ENCODE results near the gene CDH4.

CDH4 gene

DNA sequence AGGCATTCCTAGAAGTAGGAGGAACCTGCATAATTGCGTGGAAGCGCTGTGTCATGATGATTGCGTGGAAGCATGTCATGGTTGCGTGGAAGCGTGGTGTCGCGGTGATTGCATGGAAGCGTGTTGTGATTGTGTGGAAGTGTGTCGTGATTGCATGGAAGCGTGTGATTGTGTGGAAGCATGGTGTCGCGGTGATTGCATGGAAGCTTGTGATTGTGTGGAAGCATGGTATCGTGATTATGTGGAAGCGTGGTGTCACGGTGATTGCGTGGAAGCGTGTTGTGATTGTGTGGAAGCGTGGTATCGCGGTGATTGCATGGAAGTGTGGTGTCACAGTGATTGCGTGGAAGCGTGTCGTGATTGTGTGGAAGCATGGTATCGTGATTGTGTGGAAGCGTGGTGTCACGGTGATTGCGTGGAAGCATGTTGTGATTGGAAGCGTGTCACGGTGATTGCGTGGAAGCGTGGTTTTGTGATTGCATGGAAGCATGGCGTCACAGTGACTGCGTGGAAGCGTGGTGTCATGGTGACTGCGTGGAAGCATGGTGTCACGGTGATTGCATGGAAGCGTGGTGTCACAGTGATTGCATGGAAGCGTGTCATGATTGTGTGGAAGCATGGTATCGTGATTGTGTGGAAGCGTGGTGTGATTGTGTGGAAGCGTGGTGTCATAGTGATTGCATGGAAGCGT, 667.8 kb downstream of the CDH4 start:
- TF ChIP-seq, protein P1, sequence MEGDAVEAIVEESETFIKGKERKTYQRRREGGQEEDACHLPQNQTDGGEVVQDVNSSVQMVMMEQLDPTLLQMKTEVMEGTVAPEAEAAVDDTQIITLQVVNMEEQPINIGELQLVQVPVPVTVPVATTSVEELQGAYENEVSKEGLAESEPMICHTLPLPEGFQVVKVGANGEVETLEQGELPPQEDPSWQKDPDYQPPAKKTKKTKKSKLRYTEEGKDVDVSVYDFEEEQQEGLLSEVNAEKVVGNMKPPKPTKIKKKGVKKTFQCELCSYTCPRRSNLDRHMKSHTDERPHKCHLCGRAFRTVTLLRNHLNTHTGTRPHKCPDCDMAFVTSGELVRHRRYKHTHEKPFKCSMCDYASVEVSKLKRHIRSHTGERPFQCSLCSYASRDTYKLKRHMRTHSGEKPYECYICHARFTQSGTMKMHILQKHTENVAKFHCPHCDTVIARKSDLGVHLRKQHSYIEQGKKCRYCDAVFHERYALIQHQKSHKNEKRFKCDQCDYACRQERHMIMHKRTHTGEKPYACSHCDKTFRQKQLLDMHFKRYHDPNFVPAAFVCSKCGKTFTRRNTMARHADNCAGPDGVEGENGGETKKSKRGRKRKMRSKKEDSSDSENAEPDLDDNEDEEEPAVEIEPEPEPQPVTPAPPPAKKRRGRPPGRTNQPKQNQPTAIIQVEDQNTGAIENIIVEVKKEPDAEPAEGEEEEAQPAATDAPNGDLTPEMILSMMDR (conservative IDR thresholded peaks at IDR 0.05; ENCODE audit: low read depth), result no peak
- DNase-seq (ENCODE audit: low spot score), result no peak
- H3K27ac ChIP-seq, result no peak overlapping the region
- POLR2A ChIA-PET (ENCODE audit: low non-redundant PET), result no interaction called here
- CTCF ChIA-PET, result interaction anchor here (1.0 kb wide), 1 partner anchor 23 kb away, joined by 3 read pairs; no protein-coding TSS in a partner anchor

DNA sequence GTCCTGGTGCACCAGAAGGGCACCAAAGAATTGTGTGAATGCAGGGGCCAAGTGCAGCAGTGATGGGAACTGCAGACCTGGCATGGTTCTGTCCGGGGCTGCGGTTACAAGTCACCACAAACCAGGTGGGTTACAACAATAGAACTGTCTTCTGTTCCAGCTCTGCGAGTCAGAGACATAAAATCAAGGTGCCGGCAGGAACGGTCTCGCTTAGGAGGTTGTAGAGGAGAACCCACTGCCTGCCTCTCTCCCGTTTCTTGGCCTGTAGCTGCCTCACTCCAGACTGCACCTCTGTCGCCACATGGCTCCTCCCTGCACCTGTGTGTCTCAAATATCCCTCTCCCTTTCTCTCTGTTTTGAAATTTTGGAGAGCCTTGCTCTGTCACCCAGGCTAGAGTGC, 670.4 kb downstream of the CDH4 start:
- ChIA-PET CTCF (interaction anchor here (0.5 kb wide), 1 partner anchor 1974 kb away, joined by 3 read pairs; no protein-coding TSS in a partner anchor), POLR2A (ENCODE audit: low non-redundant PET) (no interaction called here)
- no peak for DNase-seq (ENCODE audit: low spot score)
- no peak overlapping the region for H3K27ac ChIP-seq
- TF ChIP-seq, protein P1 (conservative IDR thresholded peaks at IDR 0.05; ENCODE audit: low read depth), result no peak

DNA sequence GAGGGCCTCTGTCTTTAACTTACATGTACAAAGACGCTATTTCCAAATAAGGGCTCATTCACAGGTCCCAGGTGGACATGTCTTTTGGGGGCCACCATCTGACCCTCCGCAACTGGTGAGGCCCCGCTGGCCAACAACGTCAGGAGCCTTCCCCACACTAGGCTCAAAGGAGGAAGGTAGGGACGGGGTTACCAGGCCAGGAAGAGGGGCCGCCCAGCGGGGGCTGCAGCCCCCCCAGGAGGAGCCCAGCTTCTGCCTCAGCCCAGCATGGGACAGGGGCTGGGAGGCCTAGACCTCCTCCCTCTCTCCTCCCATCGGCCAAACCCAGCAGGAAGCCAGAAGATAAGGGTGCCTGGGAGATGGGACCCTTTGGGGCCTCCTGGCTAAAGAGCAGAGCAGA, 670.9 kb downstream of the CDH4 start:
- POLR2A ChIA-PET (ENCODE audit: low non-redundant PET), result no interaction called here
- CTCF ChIA-PET, result no interaction called here
- TF ChIP-seq, protein P1 (conservative IDR thresholded peaks at IDR 0.05; ENCODE audit: low read depth), result no peak
- DNase-seq (ENCODE audit: low spot score), result no peak
- H3K27ac ChIP-seq, result no peak overlapping the region

GRCh38 chr20:61923371-61924166, 671.5 kb downstream of the CDH4 start:
- DNase-seq (ENCODE audit: low spot score), result no peak
- no peak overlapping the region for H3K27ac ChIP-seq
- CTCF ChIA-PET, result no interaction called here
- POLR2A ChIA-PET (ENCODE audit: low non-redundant PET), result interaction anchor here (0.6 kb wide), 1 partner anchor 1480 kb away, joined by 3 read pairs; no protein-coding TSS in a partner anchor
- TF ChIP-seq, protein P1 (conservative IDR thresholded peaks at IDR 0.05; ENCODE audit: low read depth), result no peak

DNA sequence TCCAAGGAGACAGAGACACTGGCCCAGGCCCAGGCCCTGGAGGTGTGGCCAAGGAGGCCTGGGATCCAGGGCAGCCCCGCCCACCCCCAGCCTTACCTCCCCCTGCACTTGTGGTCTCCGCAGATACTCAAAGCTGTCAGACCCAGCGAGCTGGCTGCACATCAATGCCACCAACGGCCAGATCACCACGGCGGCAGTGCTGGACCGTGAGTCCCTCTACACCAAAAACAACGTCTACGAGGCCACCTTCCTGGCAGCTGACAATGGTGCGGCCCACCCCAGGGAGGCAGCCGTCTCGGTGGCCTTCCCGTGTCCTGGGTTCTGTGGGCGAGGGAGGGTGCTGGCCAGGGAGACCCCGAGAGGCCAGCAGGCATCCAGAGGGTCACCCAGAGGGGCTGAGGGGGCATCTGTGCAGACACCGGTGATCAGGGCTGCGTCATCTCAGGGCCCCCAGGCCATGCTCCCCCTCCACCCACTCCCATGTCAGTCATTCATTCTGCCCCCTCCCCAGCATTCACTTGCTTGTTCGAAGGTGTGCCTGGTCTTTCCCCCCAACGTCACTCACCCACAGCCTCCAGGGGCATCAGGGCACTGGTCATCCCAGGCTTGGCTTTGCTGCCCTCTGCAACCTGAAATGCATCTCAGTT, 672.3 kb downstream of the CDH4 start:
- no peak for DNase-seq (ENCODE audit: low spot score)
- no peak overlapping the region for H3K27ac ChIP-seq
- CTCF ChIA-PET, result interaction anchor here (0.6 kb wide), 1 partner anchor 28 kb away, joined by 3 read pairs; no protein-coding TSS in a partner anchor
- TF ChIP-seq, protein P1 (conservative IDR thresholded peaks at IDR 0.05; ENCODE audit: low read depth), result no peak
- POLR2A ChIA-PET (ENCODE audit: low non-redundant PET), result interaction anchor here (0.6 kb wide), 2 partner anchors 688 to 1481 kb away, joined by 3 to 9 read pairs; no protein-coding TSS in a partner anchor

DNA sequence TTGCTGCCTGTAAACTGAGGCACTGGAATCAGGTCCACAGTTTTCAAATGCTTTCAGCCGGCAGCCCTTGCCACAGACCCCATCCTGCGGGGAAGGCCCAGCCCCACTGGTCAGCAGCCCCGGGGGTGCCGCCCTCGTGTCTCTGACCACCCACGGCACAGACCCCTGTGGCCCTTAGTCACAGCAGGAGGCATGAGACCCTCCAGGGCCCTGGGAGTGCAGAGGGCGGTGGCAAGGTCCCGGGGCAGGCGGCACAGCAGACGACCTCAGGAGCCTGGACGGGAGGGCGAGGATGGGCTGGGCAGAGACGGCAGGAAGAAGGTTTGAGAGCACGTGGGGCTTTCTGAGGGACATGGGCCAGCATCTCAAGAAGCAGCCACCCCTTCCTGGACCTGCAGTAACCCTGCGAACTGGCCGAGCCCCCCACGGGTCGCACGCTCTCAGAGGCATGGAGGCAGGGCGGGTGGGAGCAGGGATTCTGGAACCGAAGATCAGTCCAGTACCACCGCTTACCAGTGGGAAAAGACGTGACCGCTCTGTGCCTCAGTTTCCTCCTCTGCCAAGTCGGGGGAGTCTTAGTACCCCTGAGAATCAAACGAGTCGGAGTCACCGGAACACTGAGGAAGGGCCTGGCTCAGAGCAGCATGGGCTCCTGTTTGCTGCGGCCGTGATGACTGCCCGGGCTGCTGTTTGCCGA, 672.9 kb downstream of the CDH4 start:
- CTCF ChIA-PET, result no interaction called here

More for the DNA sequence above, 672.9 kb downstream of the CDH4 start:
- TF ChIP-seq, protein P1 (conservative IDR thresholded peaks at IDR 0.05; ENCODE audit: low read depth), result no peak
- POLR2A ChIA-PET (ENCODE audit: low non-redundant PET), result no interaction called here
- no peak for DNase-seq (ENCODE audit: low spot score)
- no peak overlapping the region for H3K27ac ChIP-seq
